Measurements from ENCODE around the gene NFATC2.

GRCh38 chr20:51424270-51425117 is 118.0 kb downstream of the NFATC2 start:
- TF ChIP-seq CTCF (IDR thresholded peaks at IDR 0.05) (no peak), POLR2AphosphoS5 (IDR thresholded peaks at IDR 0.05) (no peak), POLR2A (IDR thresholded peaks at IDR 0.05; ENCODE audit: low read depth) (no peak)

All from esophagus muscularis mucosa (tissue), 3 donors.